Mesendoderm (in vitro differentiated cells): ENCODE results near the gene PTK7.

Source experiments
- DNase-seq: peaks from one replicate; pipeline ENCODE4 v3.0.0; 2013
- H2AK5ac ChIP-seq: 2 replicates; pipeline ENCODE4 v1.6.1; 2013; ENCODE audit warnings: low read length, inconsistent platforms
- H2BK120ac ChIP-seq: 2 replicates; pipeline ENCODE4 v1.6.1; 2013; ENCODE audit warnings: low read depth, mild to moderate bottlenecking, low read length, moderate library complexity, mixed read lengths
- H2BK15ac ChIP-seq: replicated peaks from 2 replicates; pipeline ENCODE4 v1.6.1; 2013; ENCODE audit warnings: low read depth, mild to moderate bottlenecking, moderate library complexity
- H2BK5ac ChIP-seq: 2 replicates; pipeline ENCODE4 v1.6.1; 2013; ENCODE audit warnings: low read length, inconsistent platforms
- H3K18ac ChIP-seq: 2 replicates; pipeline ENCODE4 v1.6.1; 2013; ENCODE audit warnings: mild to moderate bottlenecking, low read length, mixed read lengths
- H3K23ac ChIP-seq: one replicate; pipeline ENCODE4 v1.6.1; 2013; ENCODE audit warnings: low read length
- H3K27ac ChIP-seq: 2 replicates; pipeline ENCODE4 v1.5.1; 2013; ENCODE audit warnings: low read depth, mild to moderate bottlenecking, inconsistent platforms, low read length, moderate library complexity
- H3K27me3 ChIP-seq: 2 replicates; pipeline ENCODE4 v1.6.1; 2013; ENCODE audit warnings: low read length, control low read depth, mild to moderate bottlenecking, inconsistent platforms; ENCODE audit not compliant: insufficient read depth, poor library complexity
- H3K36me3 ChIP-seq: 2 replicates; pipeline ENCODE4 v1.6.1; 2013; ENCODE audit warnings: low read length, inconsistent platforms; ENCODE audit not compliant: control insufficient read depth, insufficient read depth
- H3K4ac ChIP-seq: one replicate; pipeline ENCODE4 v1.6.1; 2013; ENCODE audit warnings: low read depth, mild to moderate bottlenecking, low read length, moderate library complexity
- H3K4me1 ChIP-seq: 2 replicates; pipeline ENCODE4 v1.6.1; 2013; ENCODE audit warnings: low read depth, low read length, inconsistent platforms; ENCODE audit not compliant: control insufficient read depth
- H3K4me2 ChIP-seq: 2 replicates; pipeline ENCODE4 v1.6.1; 2013; ENCODE audit warnings: low read length
- H3K4me3 ChIP-seq: 2 replicates; pipeline ENCODE4 v1.5.1; 2013; ENCODE audit warnings: mild to moderate bottlenecking, low read length
- H3K56ac ChIP-seq: one replicate; pipeline ENCODE4 v1.6.1; 2013; ENCODE audit warnings: low read length
- H3K79me1 ChIP-seq: 2 replicates; pipeline ENCODE4 v1.6.1; 2013; ENCODE audit warnings: low read length, inconsistent platforms
- H3K79me2 ChIP-seq: 2 replicates; pipeline ENCODE4 v1.6.1; 2013; ENCODE audit warnings: mild to moderate bottlenecking, low read length; ENCODE audit not compliant: control insufficient read depth, insufficient read depth
- H3K9ac ChIP-seq: 2 replicates; pipeline ENCODE4 v1.6.1; 2013; ENCODE audit warnings: low read length, inconsistent platforms
- H4K5ac ChIP-seq: one replicate; pipeline ENCODE4 v1.6.1; 2013; ENCODE audit warnings: low read length
- H4K8ac ChIP-seq: one replicate; pipeline ENCODE4 v1.6.1; 2013; ENCODE audit warnings: low read depth, mild to moderate bottlenecking, control low read depth, low read length, moderate library complexity
- WGBS: extraction: QIAGEN DNeasy Blood & Tissue Kit; methylation state at CpG from one replicate; pipeline ENCODE4 v1.1.7; 2013; ENCODE audit warnings: low lambda C conversion rate, missing lambda C conversion rate; ENCODE audit not compliant: insufficient coverage; ENCODE audit errors: extremely low coverage; 5-methylcytosine and 5-hydroxymethylcytosine counted together

The PTK7 gene

GRCh38 chr6:43184268-43184985, 108.3 kb downstream of the PTK7 start:
- H3K56ac ChIP-seq: no peak overlapping the region
- no peak overlapping the region for H4K5ac ChIP-seq
- H3K36me3 ChIP-seq: no peaks in the 10 kb centered on the region
- H3K23ac ChIP-seq: no peak overlapping the region
- H3K27ac ChIP-seq: no peak overlapping the region
- no peak overlapping the region for H3K4me2 ChIP-seq
- no peaks in the 10 kb centered on the region for H3K79me1 ChIP-seq
- no peak overlapping the region for H2BK120ac ChIP-seq
- no peak overlapping the region for H2AK5ac ChIP-seq
- no peaks in the 10 kb centered on the region for H3K27me3 ChIP-seq
- H3K79me2 ChIP-seq: no peaks in the 10 kb centered on the region
- H3K18ac ChIP-seq: no peak overlapping the region
- no peak overlapping the region for H2BK15ac ChIP-seq
- H4K8ac ChIP-seq: no peak overlapping the region
- H3K4ac ChIP-seq: no peak overlapping the region
- H3K4me1 ChIP-seq: peaks cover 2% of the 10 kb centered on the region
- no peak for DNase-seq
- no peak overlapping the region for H2BK5ac ChIP-seq
- H3K9ac ChIP-seq: no peak overlapping the region
- no peak overlapping the region for H3K4me3 ChIP-seq
- no CpG with 5 or more reads among the region's 21 CpGs for WGBS

- H3K79me2 ChIP-seq: no peaks in the 10 kb centered on the region
- H3K36me3 ChIP-seq: no peaks in the 10 kb centered on the region
- no peaks in the 10 kb centered on the region for H3K79me1 ChIP-seq
- no peak overlapping the region for H3K9ac ChIP-seq
- no CpG with 5 or more reads among the region's 5 CpGs for WGBS
- no peak overlapping the region for H3K27ac ChIP-seq
- no peak overlapping the region for H2BK120ac ChIP-seq
- no peak overlapping the region for H4K8ac ChIP-seq
- no peak overlapping the region for H3K23ac ChIP-seq
- H3K4me2 ChIP-seq: no peak overlapping the region
- DNase-seq: no peak
- H2BK5ac ChIP-seq: no peak overlapping the region
- no peak overlapping the region for H3K18ac ChIP-seq
- H3K56ac ChIP-seq: no peak overlapping the region
- no peak overlapping the region for H3K4me3 ChIP-seq
- peaks cover 2% of the 10 kb centered on the region for H3K4me1 ChIP-seq
- no peak overlapping the region for H2AK5ac ChIP-seq
- H4K5ac ChIP-seq: no peak overlapping the region
- no peak overlapping the region for H3K4ac ChIP-seq
- H2BK15ac ChIP-seq: no peak overlapping the region
- H3K27me3 ChIP-seq: no peaks in the 10 kb centered on the region
These were observed 109.4 kb downstream of the PTK7 start for GRCh38 chr6:43185391-43185985.

DNA sequence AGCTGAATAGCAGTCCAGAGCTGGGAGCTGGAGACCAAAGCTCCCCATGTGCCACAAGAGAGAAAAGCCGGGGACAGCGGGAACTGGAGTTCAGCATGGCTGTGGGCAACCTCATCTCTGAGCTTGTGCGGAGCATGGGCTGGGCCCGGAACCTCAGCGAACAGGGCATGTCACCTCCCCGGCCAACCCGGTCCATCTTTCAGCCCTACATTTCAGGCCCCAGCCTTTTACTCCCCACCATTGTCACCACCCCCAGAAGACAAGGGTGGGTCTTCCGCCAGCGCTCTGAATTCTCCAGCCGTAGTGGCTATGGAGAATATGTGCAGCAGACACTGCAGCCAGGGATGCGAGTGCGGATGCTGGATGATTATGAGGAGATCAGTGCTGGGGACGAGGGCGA, 109.9 kb downstream of the PTK7 start:
- peaks cover 2% of the 10 kb centered on the region for H3K4me1 ChIP-seq
- no peaks in the 10 kb centered on the region for H3K27me3 ChIP-seq
- no peak overlapping the region for H3K27ac ChIP-seq
- H3K4me2 ChIP-seq: no peak overlapping the region
- H2AK5ac ChIP-seq: no peak overlapping the region
- no peaks in the 10 kb centered on the region for H3K36me3 ChIP-seq
- H3K4ac ChIP-seq: no peak overlapping the region
- no peak overlapping the region for H4K8ac ChIP-seq
- WGBS: no CpG with 5 or more reads among the region's 14 CpGs
- H3K18ac ChIP-seq: no peak overlapping the region
- no peak overlapping the region for H3K4me3 ChIP-seq
- H3K79me2 ChIP-seq: no peaks in the 10 kb centered on the region
- no peak overlapping the region for H2BK5ac ChIP-seq
- no peak overlapping the region for H3K23ac ChIP-seq
- H2BK120ac ChIP-seq: no peak overlapping the region
- H3K56ac ChIP-seq: no peak overlapping the region
- no peak overlapping the region for H4K5ac ChIP-seq
- no peak overlapping the region for H2BK15ac ChIP-seq
- H3K9ac ChIP-seq: no peak overlapping the region
- no peaks in the 10 kb centered on the region for H3K79me1 ChIP-seq
- no peak for DNase-seq

GRCh38 chr6:43186706-43187105, 110.6 kb downstream of the PTK7 start:
- no peak overlapping the region for H2BK15ac ChIP-seq
- DNase-seq: no peak
- no CpG with 5 or more reads among the region's 4 CpGs for WGBS

DNA sequence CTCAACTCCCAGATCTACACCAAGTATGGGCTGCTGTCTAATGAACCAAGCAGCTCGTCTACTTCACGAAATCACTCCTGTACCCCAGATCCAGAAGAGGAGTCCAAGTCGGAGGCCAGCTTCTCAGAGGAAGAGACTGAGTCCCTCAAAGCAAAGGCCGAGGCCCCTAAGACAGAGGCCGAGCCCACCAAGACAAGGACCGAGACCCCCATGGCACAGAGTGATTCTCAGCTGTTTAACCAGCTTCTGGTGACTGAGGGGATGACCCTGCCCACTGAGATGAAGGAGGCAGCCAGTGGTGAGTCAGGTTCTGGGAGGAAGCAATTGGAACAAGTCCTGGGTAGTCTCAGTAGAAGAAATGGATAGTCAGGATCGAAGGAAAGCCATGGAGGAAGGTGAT, 111.7 kb downstream of the PTK7 start:
- H4K8ac ChIP-seq: no peak overlapping the region
- H2BK5ac ChIP-seq: no peak overlapping the region
- no peak for DNase-seq
- no peak overlapping the region for H3K4me3 ChIP-seq
- H3K79me1 ChIP-seq: no peaks in the 10 kb centered on the region
- no peak overlapping the region for H3K9ac ChIP-seq
- no peak overlapping the region for H4K5ac ChIP-seq
- no CpG with 5 or more reads among the region's 7 CpGs for WGBS
- no peak overlapping the region for H2BK120ac ChIP-seq
- H3K4me1 ChIP-seq: no peaks in the 10 kb centered on the region
- H3K36me3 ChIP-seq: no peaks in the 10 kb centered on the region
- H3K79me2 ChIP-seq: no peaks in the 10 kb centered on the region
- H3K4ac ChIP-seq: no peak overlapping the region
- H3K27ac ChIP-seq: no peak overlapping the region
- no peaks in the 10 kb centered on the region for H3K27me3 ChIP-seq
- no peak overlapping the region for H3K4me2 ChIP-seq
- H3K23ac ChIP-seq: no peak overlapping the region
- no peak overlapping the region for H3K18ac ChIP-seq
- no peak overlapping the region for H3K56ac ChIP-seq
- no peak overlapping the region for H2BK15ac ChIP-seq
- H2AK5ac ChIP-seq: no peak overlapping the region

More at GRCh38 chr6:43186706-43187105, 110.6 kb downstream of the PTK7 start:
- Histone ChIP-seq H3K4me2 (no peak overlapping the region), H2AK5ac (no peak overlapping the region), H3K56ac (no peak overlapping the region), H3K4me3 (no peak overlapping the region), H3K79me1 (no peaks in the 10 kb centered on the region), H3K9ac (no peak overlapping the region), H3K79me2 (no peaks in the 10 kb centered on the region), H3K27ac (no peak overlapping the region), H2BK120ac (no peak overlapping the region), H3K27me3 (no peaks in the 10 kb centered on the region), H3K36me3 (no peaks in the 10 kb centered on the region), H2BK5ac (no peak overlapping the region), H3K4ac (no peak overlapping the region), H4K8ac (no peak overlapping the region), H3K4me1 (no peaks in the 10 kb centered on the region), H3K18ac (no peak overlapping the region), H4K5ac (no peak overlapping the region), H3K23ac (no peak overlapping the region)

GRCh38 chr6:43188426-43188825, 112.3 kb downstream of the PTK7 start:
- no peak overlapping the region for H2BK120ac ChIP-seq
- no peak overlapping the region for H2BK5ac ChIP-seq
- no peak overlapping the region for H4K8ac ChIP-seq
- H2AK5ac ChIP-seq: no peak overlapping the region
- H3K56ac ChIP-seq: no peak overlapping the region
- H3K4me3 ChIP-seq: no peak overlapping the region
- H3K4me2 ChIP-seq: no peak overlapping the region
- no peak overlapping the region for H3K27ac ChIP-seq
- H2BK15ac ChIP-seq: no peak overlapping the region
- no peaks in the 10 kb centered on the region for H3K79me1 ChIP-seq
- no peaks in the 10 kb centered on the region for H3K36me3 ChIP-seq
- no peak overlapping the region for H3K18ac ChIP-seq
- H4K5ac ChIP-seq: no peak overlapping the region
- no peak overlapping the region for H3K9ac ChIP-seq
- DNase-seq: no peak
- no peak overlapping the region for H3K23ac ChIP-seq
- WGBS: no CpG with 5 or more reads among the region's 10 CpGs
- H3K4ac ChIP-seq: no peak overlapping the region
- no peaks in the 10 kb centered on the region for H3K4me1 ChIP-seq
- H3K79me2 ChIP-seq: no peaks in the 10 kb centered on the region
- no peaks in the 10 kb centered on the region for H3K27me3 ChIP-seq
